HepG2 (cell line): ENCODE results near the gene GPR162. TPM values are rescaled to one million over a fixed set of nuclear protein-coding genes. Genes with fewer than 3 reads are reported as not detected.

Experiments
- AHR ChIP-seq: IDR thresholded peaks from 2 replicates; pipeline ENCODE4 v1.6.1; 2018; ENCODE audit warnings: missing genetic modification reagents, missing compliant biosample characterization
- FOXM1 ChIP-seq: sonication (generic); formaldehyde crosslinking; IDR thresholded peaks from 2 replicates; pipeline ENCODE4 v1.5.0; 2020; ENCODE audit warnings: missing genetic modification reagents
- NKX3-1 ChIP-seq: sonication (generic); formaldehyde crosslinking; IDR thresholded peaks from 2 replicates; pipeline ENCODE4 v1.5.0; 2020; ENCODE audit warnings: missing genetic modification reagents
- PHF21A ChIP-seq: sonication (generic); formaldehyde crosslinking; IDR thresholded peaks from 2 replicates; pipeline ENCODE4 v1.5.0; 2020; ENCODE audit warnings: mild to moderate bottlenecking, missing genetic modification reagents
- THAP7 ChIP-seq: sonication (generic); formaldehyde crosslinking; IDR thresholded peaks from 2 replicates; pipeline ENCODE4 v1.8.1; 2023; ENCODE audit warnings: mild to moderate bottlenecking, missing genetic modification reagents
- ZHX1 ChIP-seq: sonication (generic); formaldehyde crosslinking; IDR thresholded peaks from 2 replicates; pipeline ENCODE4 v1.8.1; 2022; ENCODE audit warnings: low read depth, mild to moderate bottlenecking, missing genetic modification reagents
- ZNF326 ChIP-seq: sonication (generic); formaldehyde crosslinking; IDR thresholded peaks from 2 replicates; pipeline ENCODE4 v1.4.0; 2020; ENCODE audit warnings: missing genetic modification reagents, borderline replicate concordance
- ZNF362 ChIP-seq: sonication (generic); formaldehyde crosslinking; IDR thresholded peaks from 2 replicates; pipeline ENCODE4 v1.4.0; 2020; ENCODE audit warnings: missing genetic modification reagents, mild to moderate bottlenecking, borderline replicate concordance
- ZSCAN21 ChIP-seq: sonication (generic); formaldehyde crosslinking; IDR thresholded peaks from 2 replicates; pipeline ENCODE4 v1.8.0; 2022; ENCODE audit warnings: mild to moderate bottlenecking, missing genetic modification reagents, moderate library complexity, borderline replicate concordance
- polyA plus RNA-seq, 8 experiments: library from polyadenylated mRNA; depleted of rRNA in 3 of 8; stranded (reverse) in 7 of 8; unstranded in 1 of 8; fragments of >200 nt; fragmentation: Illumina TruSeq in 4 of 8; extraction: Trizol in 4 of 8; gene quantifications; 2 replicates each; pipeline versions ENCODE4 v1.2.1 to v1.2.3, GENCODE V29; 2011 to 2016; ENCODE audit warnings: low read depth in 4 of 8, missing spikeins in 1 of 8, mixed read lengths in 1 of 8; ENCODE audit not compliant: insufficient read depth in 1 of 8
- total RNA-seq, 5 experiments: library from RNA; depleted of rRNA; stranded (reverse); fragments of >200 nt; fragmentation: Illumina TruSeq; extraction: Trizol; gene quantifications; 2 replicates each; pipeline ENCODE4 v1.2.3, GENCODE V29; 2016; ENCODE audit warnings: low read depth in 1 of 5
- TF ChIP-seq, protein P1 (sequence below): sonication (generic); formaldehyde crosslinking; IDR thresholded peaks from 2 replicates; pipeline ENCODE4 v1.4.0; 2020; ENCODE audit warnings: missing genetic modification reagents
- TF ChIP-seq, protein P2 (sequence below): sonication (generic); formaldehyde crosslinking; IDR thresholded peaks from 2 replicates; pipeline ENCODE4 v1.4.0; 2020; ENCODE audit warnings: missing genetic modification reagents
- TF ChIP-seq, protein P3 (sequence below): sonication (generic); formaldehyde crosslinking; IDR thresholded peaks from 2 replicates; pipeline ENCODE4 v1.5.1; 2020; ENCODE audit warnings: mild to moderate bottlenecking, missing genetic modification reagents, moderate library complexity

Gene GPR162
- total and polyA plus RNA-seq, 2 of the 13 experiments (the other 11 are each of a cell fraction or from before 2014, with no cell fraction given): 0.08 TPM; not detected in 1

DNA sequence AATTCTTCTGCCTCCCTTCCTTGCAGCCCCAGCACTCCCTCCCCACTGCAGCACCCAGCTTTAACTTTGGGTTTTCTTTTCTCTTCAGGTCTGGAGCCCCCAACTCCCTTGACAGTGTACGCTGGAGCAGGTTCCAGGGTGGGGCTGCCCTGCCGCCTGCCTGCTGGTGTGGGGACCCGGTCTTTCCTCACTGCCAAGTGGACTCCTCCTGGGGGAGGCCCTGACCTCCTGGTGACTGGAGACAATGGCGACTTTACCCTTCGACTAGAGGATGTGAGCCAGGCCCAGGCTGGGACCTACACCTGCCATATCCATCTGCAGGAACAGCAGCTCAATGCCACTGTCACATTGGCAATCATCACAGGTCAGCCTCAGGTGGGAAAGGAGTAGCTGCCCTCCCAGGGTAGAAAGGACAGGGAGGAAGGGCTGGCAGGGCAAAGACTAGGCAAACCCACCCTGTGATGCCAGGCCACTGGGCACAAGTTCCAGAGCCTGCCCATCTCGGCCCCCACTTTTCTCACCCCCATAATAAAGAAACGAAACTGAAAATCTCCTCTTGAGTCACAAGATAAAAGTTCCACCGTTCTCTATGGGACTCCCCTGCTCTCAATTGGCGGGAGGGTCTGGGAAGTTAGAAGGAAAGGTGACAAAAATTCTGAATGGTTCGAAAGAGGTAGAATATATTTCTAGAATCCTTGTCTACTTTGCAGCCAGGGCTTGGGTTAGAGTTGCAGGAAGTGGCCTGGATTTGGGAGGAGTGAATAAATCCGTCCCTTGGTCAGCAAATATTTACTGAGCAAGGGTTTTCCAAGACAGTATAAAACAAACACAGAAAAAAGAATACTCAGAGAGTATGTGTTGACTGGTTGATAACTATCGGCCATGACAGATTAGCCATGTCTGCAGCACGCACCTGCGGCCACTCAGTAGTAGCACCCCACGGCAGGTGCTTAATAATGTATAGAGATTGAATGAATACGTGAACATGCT is 46.1 kb upstream of the GPR162 start (continued):
- TF ChIP-seq THAP7 (CRISPR knock-in tag) (no peak), AHR (CRISPR knock-in tag) (no peak), ZNF326 (no peak), ZSCAN21 (CRISPR knock-in tag) (0 out of 2 replicates have a peak, but pooled peaks have one; percentile 56), ZNF362 (peak; percentile 73; the same call in 1 of the 2 replicates), PHF21A (peak; percentile 84), FOXM1 (CRISPR knock-in tag) (no peak), NKX3-1 (CRISPR knock-in tag) (peak; percentile 69; the same call in 1 of the 2 replicates), ZHX1 (CRISPR knock-in tag) (no peak)
- TF ChIP-seq, protein P1, sequence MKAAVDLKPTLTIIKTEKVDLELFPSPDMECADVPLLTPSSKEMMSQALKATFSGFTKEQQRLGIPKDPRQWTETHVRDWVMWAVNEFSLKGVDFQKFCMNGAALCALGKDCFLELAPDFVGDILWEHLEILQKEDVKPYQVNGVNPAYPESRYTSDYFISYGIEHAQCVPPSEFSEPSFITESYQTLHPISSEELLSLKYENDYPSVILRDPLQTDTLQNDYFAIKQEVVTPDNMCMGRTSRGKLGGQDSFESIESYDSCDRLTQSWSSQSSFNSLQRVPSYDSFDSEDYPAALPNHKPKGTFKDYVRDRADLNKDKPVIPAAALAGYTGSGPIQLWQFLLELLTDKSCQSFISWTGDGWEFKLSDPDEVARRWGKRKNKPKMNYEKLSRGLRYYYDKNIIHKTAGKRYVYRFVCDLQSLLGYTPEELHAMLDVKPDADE: no peak
- TF ChIP-seq, protein P2, sequence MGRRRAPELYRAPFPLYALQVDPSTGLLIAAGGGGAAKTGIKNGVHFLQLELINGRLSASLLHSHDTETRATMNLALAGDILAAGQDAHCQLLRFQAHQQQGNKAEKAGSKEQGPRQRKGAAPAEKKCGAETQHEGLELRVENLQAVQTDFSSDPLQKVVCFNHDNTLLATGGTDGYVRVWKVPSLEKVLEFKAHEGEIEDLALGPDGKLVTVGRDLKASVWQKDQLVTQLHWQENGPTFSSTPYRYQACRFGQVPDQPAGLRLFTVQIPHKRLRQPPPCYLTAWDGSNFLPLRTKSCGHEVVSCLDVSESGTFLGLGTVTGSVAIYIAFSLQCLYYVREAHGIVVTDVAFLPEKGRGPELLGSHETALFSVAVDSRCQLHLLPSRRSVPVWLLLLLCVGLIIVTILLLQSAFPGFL (CRISPR knock-in tag): no peak
- TF ChIP-seq, protein P3, sequence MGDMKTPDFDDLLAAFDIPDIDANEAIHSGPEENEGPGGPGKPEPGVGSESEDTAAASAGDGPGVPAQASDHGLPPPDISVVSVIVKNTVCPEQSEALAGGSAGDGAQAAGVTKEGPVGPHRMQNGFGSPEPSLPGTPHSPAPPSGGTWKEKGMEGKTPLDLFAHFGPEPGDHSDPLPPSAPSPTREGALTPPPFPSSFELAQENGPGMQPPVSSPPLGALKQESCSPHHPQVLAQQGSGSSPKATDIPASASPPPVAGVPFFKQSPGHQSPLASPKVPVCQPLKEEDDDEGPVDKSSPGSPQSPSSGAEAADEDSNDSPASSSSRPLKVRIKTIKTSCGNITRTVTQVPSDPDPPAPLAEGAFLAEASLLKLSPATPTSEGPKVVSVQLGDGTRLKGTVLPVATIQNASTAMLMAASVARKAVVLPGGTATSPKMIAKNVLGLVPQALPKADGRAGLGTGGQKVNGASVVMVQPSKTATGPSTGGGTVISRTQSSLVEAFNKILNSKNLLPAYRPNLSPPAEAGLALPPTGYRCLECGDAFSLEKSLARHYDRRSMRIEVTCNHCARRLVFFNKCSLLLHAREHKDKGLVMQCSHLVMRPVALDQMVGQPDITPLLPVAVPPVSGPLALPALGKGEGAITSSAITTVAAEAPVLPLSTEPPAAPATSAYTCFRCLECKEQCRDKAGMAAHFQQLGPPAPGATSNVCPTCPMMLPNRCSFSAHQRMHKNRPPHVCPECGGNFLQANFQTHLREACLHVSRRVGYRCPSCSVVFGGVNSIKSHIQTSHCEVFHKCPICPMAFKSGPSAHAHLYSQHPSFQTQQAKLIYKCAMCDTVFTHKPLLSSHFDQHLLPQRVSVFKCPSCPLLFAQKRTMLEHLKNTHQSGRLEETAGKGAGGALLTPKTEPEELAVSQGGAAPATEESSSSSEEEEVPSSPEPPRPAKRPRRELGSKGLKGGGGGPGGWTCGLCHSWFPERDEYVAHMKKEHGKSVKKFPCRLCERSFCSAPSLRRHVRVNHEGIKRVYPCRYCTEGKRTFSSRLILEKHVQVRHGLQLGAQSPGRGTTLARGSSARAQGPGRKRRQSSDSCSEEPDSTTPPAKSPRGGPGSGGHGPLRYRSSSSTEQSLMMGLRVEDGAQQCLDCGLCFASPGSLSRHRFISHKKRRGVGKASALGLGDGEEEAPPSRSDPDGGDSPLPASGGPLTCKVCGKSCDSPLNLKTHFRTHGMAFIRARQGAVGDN (CRISPR knock-in tag): peak; percentile 61
